OCI-M2 (cell line): Measurements from ENCODE around the gene TGFBRAP1.
"Not testable (repeated sequence)": the region's sequence is repeated elsewhere in the genome, so short reads cannot be mapped to it uniquely, and the experiment has no call there.

ENCODE experiments used
- DNase-seq: peaks from one replicate; lab custom pipeline; 2025; ENCODE audit not compliant: unreplicated experiment; lab: John Stamatoyannopoulos, UW

The TGFBRAP1 gene

GRCh38 chr2:105361102-105361889 lies 31.8 kb upstream of the TGFBRAP1 start:
- no peak for DNase-seq

- no peak for DNase-seq
Observed at GRCh38 chr2:105358593-105358992, 29.1 kb upstream of the TGFBRAP1 start.

- no peak for DNase-seq
Observed at GRCh38 chr2:105357122-105357521, 27.6 kb upstream of the TGFBRAP1 start.

- no peak for DNase-seq
Observed at GRCh38 chr2:105344704-105345345, 15.3 kb upstream of the TGFBRAP1 start.

- no peak for DNase-seq
Observed at GRCh38 chr2:105339414-105339813, 9.9 kb upstream of the TGFBRAP1 start.

GRCh38 chr2:105338020-105338385 lies 8.5 kb upstream of the TGFBRAP1 start:
- no peak for DNase-seq

GRCh38 chr2:105337122-105338019 lies 7.8 kb upstream of the TGFBRAP1 start, which contains the start of gene C2orf49:
Gene C2orf49 (plus strand): TSS chr2:105337540. CDS start chr2:105337588, 48 bp downstream.
- peak; percentile 39 for DNase-seq

GRCh38 chr2:105336786-105337121 lies 7.2 kb upstream of the TGFBRAP1 start:
- DNase-seq: no peak

GRCh38 chr2:105335469-105335868 lies 5.9 kb upstream of the TGFBRAP1 start:
- no peak for DNase-seq

GRCh38 chr2:105334211-105334610 lies 4.7 kb upstream of the TGFBRAP1 start:
- no peak for DNase-seq

- DNase-seq: no peak
Observed at GRCh38 chr2:105330681-105331375, 1.3 kb upstream of the TGFBRAP1 start.

GRCh38 chr2:105329197-105329554 lies 359 bp downstream of the TGFBRAP1 start:
- DNase-seq: no peak

GRCh38 chr2:105328281-105329196 lies 996 bp downstream of the TGFBRAP1 start:
- no peak for DNase-seq

GRCh38 chr2:105327690-105328089 lies 1.8 kb downstream of the TGFBRAP1 start:
- DNase-seq: no peak

GRCh38 chr2:105327271-105327670 lies 2.3 kb downstream of the TGFBRAP1 start:
- not testable (repeated sequence) for DNase-seq

- no peak for DNase-seq
Observed at GRCh38 chr2:105325389-105325963, 4.1 kb downstream of the TGFBRAP1 start.

- no peak for DNase-seq
Observed at GRCh38 chr2:105324732-105325131, 4.8 kb downstream of the TGFBRAP1 start.

- DNase-seq: no peak
Observed at GRCh38 chr2:105324101-105324500, 5.4 kb downstream of the TGFBRAP1 start.

GRCh38 chr2:105323111-105323510 lies 6.4 kb downstream of the TGFBRAP1 start:
- DNase-seq: no peak
